Measurements from ENCODE around the gene PTGS1. TPM values are rescaled to one million over a fixed set of nuclear protein-coding genes. Genes with fewer than 3 reads are reported as not detected.

Gene PTGS1
- total RNA-seq, 1 donor from 2014 or later = 0.28 TPM

- H3K4me3 Mint-ChIP-seq = no peak overlapping the region
- peaks cover 14% of the 10 kb centered on the region for H3K27me3 Mint-ChIP-seq
- no peaks in the 10 kb centered on the region for H3K9me3 Mint-ChIP-seq
- intact Hi-C loops (cut with micrococcal nuclease) = no loop called here
- H3K27ac Mint-ChIP-seq = no peak overlapping the region
- H3K4me1 Mint-ChIP-seq = peaks cover 8% of the 10 kb centered on the region
- DNase-seq = no peak
- no peaks in the 10 kb centered on the region for H3K36me3 Mint-ChIP-seq (ENCODE audit: low read depth)
These were observed 2.3 kb downstream of the PTGS1 start for GRCh38 chr9:122372856-122373845.

GRCh38 chr9:122374885-122375420 is 4.1 kb downstream of the PTGS1 start:
- no peak overlapping the region for H3K27ac Mint-ChIP-seq
- H3K4me3 Mint-ChIP-seq = no peak overlapping the region
- peaks cover 3% of the 10 kb centered on the region for H3K36me3 Mint-ChIP-seq (ENCODE audit: low read depth)
- no peak for DNase-seq
- intact Hi-C loops (cut with micrococcal nuclease) = no loop called here
- H3K27me3 Mint-ChIP-seq = peaks cover 14% of the 10 kb centered on the region
- H3K9me3 Mint-ChIP-seq = no peaks in the 10 kb centered on the region
- H3K4me1 Mint-ChIP-seq = peaks cover 8% of the 10 kb centered on the region

GRCh38 chr9:122376796-122377195 is 6.0 kb downstream of the PTGS1 start:
- Mint-ChIP-seq H3K4me3 (no peak overlapping the region), H3K4me1 (no peaks in the 10 kb centered on the region), H3K9me3 (no peaks in the 10 kb centered on the region), H3K27me3 (peaks cover 9% of the 10 kb centered on the region), H3K36me3 (ENCODE audit: low read depth) (peaks cover 3% of the 10 kb centered on the region), H3K27ac (no peak overlapping the region)
- DNase-seq = no peak
- intact Hi-C loops (cut with micrococcal nuclease) = no loop called here

GRCh38 chr9:122377241-122378164 is 6.7 kb downstream of the PTGS1 start:
- H3K36me3 Mint-ChIP-seq (ENCODE audit: low read depth) = peaks cover 3% of the 10 kb centered on the region
- no peaks in the 10 kb centered on the region for H3K4me1 Mint-ChIP-seq
- H3K27me3 Mint-ChIP-seq = peaks cover 5% of the 10 kb centered on the region
- no peaks in the 10 kb centered on the region for H3K9me3 Mint-ChIP-seq
- no peak for DNase-seq
- H3K27ac Mint-ChIP-seq = no peak overlapping the region
- intact Hi-C loops (cut with micrococcal nuclease) = no loop called here
- no peak overlapping the region for H3K4me3 Mint-ChIP-seq

GRCh38 chr9:122378236-122378635 is 7.4 kb downstream of the PTGS1 start:
- no peak for DNase-seq
- intact Hi-C loops (cut with micrococcal nuclease) = no loop called here
- Mint-ChIP-seq H3K4me3 (no peak overlapping the region), H3K36me3 (ENCODE audit: low read depth) (peaks cover 3% of the 10 kb centered on the region), H3K4me1 (peaks cover 3% of the 10 kb centered on the region), H3K9me3 (no peaks in the 10 kb centered on the region), H3K27me3 (no peaks in the 10 kb centered on the region), H3K27ac (no peak overlapping the region)

- H3K4me3 Mint-ChIP-seq = no peak overlapping the region
- H3K4me1 Mint-ChIP-seq = peaks cover 6% of the 10 kb centered on the region
- H3K27ac Mint-ChIP-seq = no peak overlapping the region
- DNase-seq = no peak
- no peaks in the 10 kb centered on the region for H3K9me3 Mint-ChIP-seq
- intact Hi-C loops (cut with micrococcal nuclease) = no loop called here
- peaks cover 3% of the 10 kb centered on the region for H3K36me3 Mint-ChIP-seq (ENCODE audit: low read depth)
- H3K27me3 Mint-ChIP-seq = no peaks in the 10 kb centered on the region
These were observed 8.5 kb downstream of the PTGS1 start for GRCh38 chr9:122379340-122379739.

- intact Hi-C loops (cut with micrococcal nuclease) = loop anchor here (2.0 kb wide), 1 partner anchor 73 kb away; no protein-coding TSS in a partner anchor
- peaks cover 3% of the 10 kb centered on the region for H3K36me3 Mint-ChIP-seq (ENCODE audit: low read depth)
- H3K27me3 Mint-ChIP-seq = no peaks in the 10 kb centered on the region
- no peak overlapping the region for H3K4me3 Mint-ChIP-seq
- H3K27ac Mint-ChIP-seq = no peak overlapping the region
- DNase-seq = no peak
- peaks cover 7% of the 10 kb centered on the region for H3K4me1 Mint-ChIP-seq
- no peaks in the 10 kb centered on the region for H3K9me3 Mint-ChIP-seq
These were observed 9.5 kb downstream of the PTGS1 start for GRCh38 chr9:122380293-122380692.

GRCh38 chr9:122381206-122381950 is 10.6 kb downstream of the PTGS1 start:
- H3K27me3 Mint-ChIP-seq = no peaks in the 10 kb centered on the region
- H3K4me3 Mint-ChIP-seq = no peak overlapping the region
- DNase-seq = no peak
- H3K9me3 Mint-ChIP-seq = no peaks in the 10 kb centered on the region
- H3K27ac Mint-ChIP-seq = no peak overlapping the region
- H3K36me3 Mint-ChIP-seq (ENCODE audit: low read depth) = peaks cover 3% of the 10 kb centered on the region
- peaks cover 9% of the 10 kb centered on the region for H3K4me1 Mint-ChIP-seq
- intact Hi-C loops (cut with micrococcal nuclease) = loop anchor here (2.0 kb wide), 1 partner anchor 71 kb away; no protein-coding TSS in a partner anchor

GRCh38 chr9:122382901-122383850 is 12.4 kb downstream of the PTGS1 start:
- Mint-ChIP-seq H3K9me3 (no peaks in the 10 kb centered on the region), H3K27ac (no peak overlapping the region), H3K4me1 (peaks cover 9% of the 10 kb centered on the region), H3K4me3 (no peak overlapping the region), H3K36me3 (ENCODE audit: low read depth) (peaks cover 3% of the 10 kb centered on the region), H3K27me3 (no peaks in the 10 kb centered on the region)
- no peak for DNase-seq
- intact Hi-C loops (cut with micrococcal nuclease) = no loop called here

- Mint-ChIP-seq H3K27me3 (no peaks in the 10 kb centered on the region), H3K27ac (no peak overlapping the region), H3K36me3 (ENCODE audit: low read depth) (peaks cover 2% of the 10 kb centered on the region), H3K4me3 (no peak overlapping the region), H3K4me1 (peaks cover 9% of the 10 kb centered on the region), H3K9me3 (no peaks in the 10 kb centered on the region)
- no peak for DNase-seq
- intact Hi-C loops (cut with micrococcal nuclease) = no loop called here
These were observed 13.2 kb downstream of the PTGS1 start for GRCh38 chr9:122383992-122384461.

- Mint-ChIP-seq H3K36me3 (ENCODE audit: low read depth) (no peaks in the 10 kb centered on the region), H3K27me3 (peaks cover 7% of the 10 kb centered on the region), H3K9me3 (no peaks in the 10 kb centered on the region), H3K27ac (no peak overlapping the region), H3K4me3 (no peak overlapping the region), H3K4me1 (peaks cover 12% of the 10 kb centered on the region)
- intact Hi-C loops (cut with micrococcal nuclease) = no loop called here
- DNase-seq = no peak
These were observed 15.6 kb downstream of the PTGS1 start for GRCh38 chr9:122386311-122386872.

GRCh38 chr9:122387536-122387935 is 16.7 kb downstream of the PTGS1 start:
- Mint-ChIP-seq H3K36me3 (ENCODE audit: low read depth) (no peaks in the 10 kb centered on the region), H3K9me3 (no peaks in the 10 kb centered on the region), H3K4me1 (peaks cover 12% of the 10 kb centered on the region), H3K4me3 (no peak overlapping the region), H3K27ac (no peak overlapping the region), H3K27me3 (peaks cover 7% of the 10 kb centered on the region)
- no peak for DNase-seq
- intact Hi-C loops (cut with micrococcal nuclease) = no loop called here

Data from activated CD4-positive, alpha-beta T cell treated with anti-CD3 and anti-CD28 coated beads, Interleukin-2, amount 10 ng/mL, durations not matched to agents 24 days and 14 days (primary cell).